Measurements from ENCODE around the gene OR7G1.

DNA sequence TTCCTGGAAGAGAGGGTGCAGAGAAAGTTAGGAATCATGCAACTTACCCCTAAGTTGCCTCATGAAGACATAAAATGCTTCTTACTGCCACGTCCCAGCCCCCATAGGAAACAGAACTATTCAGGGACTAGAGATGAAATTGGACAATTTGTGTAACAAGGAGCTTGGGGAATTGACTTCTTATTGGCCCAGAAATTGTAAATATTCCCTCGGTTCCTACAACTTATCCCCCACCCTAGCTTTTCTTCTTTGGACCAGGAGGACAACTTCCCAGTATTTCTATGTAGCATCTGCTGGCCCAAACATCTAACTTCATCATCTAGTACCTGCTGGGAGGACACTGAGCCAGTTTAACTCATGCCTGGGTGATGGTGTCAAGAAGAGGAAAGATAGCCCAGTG, 28.8 kb downstream of the OR7G1 start, which contains the start of gene OR1M1:
- TF ChIP-seq, protein P1, sequence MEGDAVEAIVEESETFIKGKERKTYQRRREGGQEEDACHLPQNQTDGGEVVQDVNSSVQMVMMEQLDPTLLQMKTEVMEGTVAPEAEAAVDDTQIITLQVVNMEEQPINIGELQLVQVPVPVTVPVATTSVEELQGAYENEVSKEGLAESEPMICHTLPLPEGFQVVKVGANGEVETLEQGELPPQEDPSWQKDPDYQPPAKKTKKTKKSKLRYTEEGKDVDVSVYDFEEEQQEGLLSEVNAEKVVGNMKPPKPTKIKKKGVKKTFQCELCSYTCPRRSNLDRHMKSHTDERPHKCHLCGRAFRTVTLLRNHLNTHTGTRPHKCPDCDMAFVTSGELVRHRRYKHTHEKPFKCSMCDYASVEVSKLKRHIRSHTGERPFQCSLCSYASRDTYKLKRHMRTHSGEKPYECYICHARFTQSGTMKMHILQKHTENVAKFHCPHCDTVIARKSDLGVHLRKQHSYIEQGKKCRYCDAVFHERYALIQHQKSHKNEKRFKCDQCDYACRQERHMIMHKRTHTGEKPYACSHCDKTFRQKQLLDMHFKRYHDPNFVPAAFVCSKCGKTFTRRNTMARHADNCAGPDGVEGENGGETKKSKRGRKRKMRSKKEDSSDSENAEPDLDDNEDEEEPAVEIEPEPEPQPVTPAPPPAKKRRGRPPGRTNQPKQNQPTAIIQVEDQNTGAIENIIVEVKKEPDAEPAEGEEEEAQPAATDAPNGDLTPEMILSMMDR (IDR thresholded peaks at IDR 0.05), result no peak
- TF ChIP-seq POLR2A (IDR thresholded peaks at IDR 0.05) (no peak), EP300 (IDR thresholded peaks at IDR 0.05) (no peak)
